Endothelial cell (in vitro differentiated cells): ENCODE measurements around the gene RPL15. TPM values are rescaled to one million over a fixed set of nuclear protein-coding genes. Genes with fewer than 3 reads are reported as not detected.
A peak's percentile ranks its signal among the peaks of the same experiment; 100 is the strongest.
"Not testable (repeated sequence)": the region's sequence is repeated elsewhere in the genome, so short reads cannot be mapped to it uniquely, and the experiment has no call there.

Experiments used
- DNase-seq: peaks from one replicate; pipeline ENCODE4 v3.0.0; 2021; ENCODE audit warnings: low spot score
- H3K27ac Mint-ChIP-seq: one replicate; pipeline ENCODE4 v1.8.0; 2021; ENCODE audit warnings: mixed read lengths, inconsistent platforms; ENCODE audit not compliant: unreplicated experiment
- H3K27me3 Mint-ChIP-seq: one replicate; pipeline ENCODE4 v1.8.0; 2021; ENCODE audit warnings: mild to moderate bottlenecking, moderate library complexity, mixed read lengths, inconsistent platforms; ENCODE audit not compliant: unreplicated experiment
- H3K36me3 Mint-ChIP-seq: one replicate; pipeline ENCODE4 v1.8.0; 2021; ENCODE audit warnings: mild to moderate bottlenecking, low read depth, mixed read lengths, inconsistent platforms; ENCODE audit not compliant: unreplicated experiment
- H3K4me1 Mint-ChIP-seq: one replicate; pipeline ENCODE4 v1.8.0; 2021; ENCODE audit warnings: mild to moderate bottlenecking, mixed read lengths, inconsistent platforms; ENCODE audit not compliant: unreplicated experiment
- H3K4me3 Mint-ChIP-seq: one replicate; pipeline ENCODE4 v1.8.0; 2021; ENCODE audit warnings: mild to moderate bottlenecking, mixed read lengths, inconsistent platforms; ENCODE audit not compliant: unreplicated experiment
- H3K9me3 Mint-ChIP-seq: one replicate; pipeline ENCODE4 v1.8.0; 2021; ENCODE audit warnings: mixed read lengths, inconsistent platforms; ENCODE audit not compliant: unreplicated experiment
- CTCF ChIP-seq: fragments of 200-600 bp; sonication (generic); IDR thresholded peaks from one replicate; pipeline ENCODE4 v1.5.0; 2021; ENCODE audit warnings: antibody characterized with exemption; ENCODE audit not compliant: unreplicated experiment
- long read RNA-seq: library from polyadenylated mRNA; unstranded; transcript quantifications from one replicate; pipeline ENCODE4 v2.0.0, GENCODE V29; 2020; ENCODE audit not compliant: unreplicated experiment
- total RNA-seq: library from RNA; stranded (reverse); fragmentation: NEBNext Ultra II Directional; extraction: Animal tissue kit (Norgen Biotek cat#: 25700); gene quantifications from one replicate; pipeline ENCODE4 v1.2.1, GENCODE V29; 2021; ENCODE audit not compliant: unreplicated experiment

Gene RPL15
- total RNA-seq = 2,853 TPM
- long read RNA-seq, transcript RPL15-208 (4 exons, 1,063 nt) = minor isoform, 134 of 2,466 reads
- long read RNA-seq, transcript RPL15-201 (4 exons, 2,730 nt) = major isoform, 2,124 of 2,466 reads
- long read RNA-seq, transcript RPL15-202 (3 exons, 820 nt) = minor isoform, 134 of 2,466 reads
- long read RNA-seq, transcript RPL15-215 (4 exons, 824 nt) = minor isoform, 23 of 2,466 reads
- long read RNA-seq, partial matches to known transcripts = 5 of 2,466 reads
- long read RNA-seq, other reads (novel, unspliced or antisense) = 24 of 2,466 reads

- peaks cover 31% of the 10 kb centered on the region for H3K36me3 Mint-ChIP-seq
- H3K9me3 Mint-ChIP-seq = no peaks in the 10 kb centered on the region
- DNase-seq = peak; percentile 96
- peak; percentile 71 for TF ChIP-seq CTCF
- H3K27ac Mint-ChIP-seq = peak within 1 kb of the TSS; percentile 96
- peak within 1 kb of the TSS; percentile 99 for H3K4me3 Mint-ChIP-seq
- H3K27me3 Mint-ChIP-seq = peaks cover 8% of the 10 kb centered on the region
- H3K4me1 Mint-ChIP-seq = peaks cover 29% of the 10 kb centered on the region
Observed at GRCh38 chr3:23916886-23917678, at the start of gene RPL15, which contains the start of gene NKIRAS1. TSS of gene RPL15 (plus strand) at chr3:23917132. CDS start at chr3:23917860, 728 bp downstream. TSS of gene NKIRAS1 (minus strand) at chr3:23916990. CDS start at chr3:23910904, 6,086 bp downstream.

GRCh38 chr3:23867400-23867799 lies 49.5 kb upstream of the RPL15 start:
- Mint-ChIP-seq H3K9me3 (no peaks in the 10 kb centered on the region), H3K27ac (no peak overlapping the region), H3K27me3 (peaks cover 4% of the 10 kb centered on the region), H3K4me3 (no peak overlapping the region), H3K36me3 (peaks cover under 1% of the 10 kb centered on the region), H3K4me1 (peaks cover 34% of the 10 kb centered on the region)
- DNase-seq = no peak
- TF ChIP-seq CTCF = no peak

GRCh38 chr3:23867838-23868237 lies 49.1 kb upstream of the RPL15 start:
- H3K4me1 Mint-ChIP-seq = peaks cover 33% of the 10 kb centered on the region
- TF ChIP-seq CTCF = no peak
- H3K9me3 Mint-ChIP-seq = no peaks in the 10 kb centered on the region
- peaks cover 4% of the 10 kb centered on the region for H3K27me3 Mint-ChIP-seq
- H3K27ac Mint-ChIP-seq = no peak overlapping the region
- H3K36me3 Mint-ChIP-seq = no peaks in the 10 kb centered on the region
- H3K4me3 Mint-ChIP-seq = no peak overlapping the region
- no peak for DNase-seq

- Mint-ChIP-seq H3K36me3 (no peaks in the 10 kb centered on the region), H3K27me3 (no peaks in the 10 kb centered on the region), H3K9me3 (no peaks in the 10 kb centered on the region), H3K4me3 (no peak overlapping the region), H3K27ac (no peak overlapping the region), H3K4me1 (peaks cover 21% of the 10 kb centered on the region)
- no peak for TF ChIP-seq CTCF
- DNase-seq = no peak
Observed at GRCh38 chr3:23869977-23870662, 46.8 kb upstream of the RPL15 start.

GRCh38 chr3:23870663-23871043 lies 46.3 kb upstream of the RPL15 start:
- H3K27ac Mint-ChIP-seq, H3K9me3 Mint-ChIP-seq, H3K27me3 Mint-ChIP-seq, H3K4me3 Mint-ChIP-seq, H3K36me3 Mint-ChIP-seq, DNase-seq: not testable (repeated sequence)
- peaks cover 21% of the 10 kb centered on the region for H3K4me1 Mint-ChIP-seq

- H3K9me3 Mint-ChIP-seq, H3K4me3 Mint-ChIP-seq, H3K36me3 Mint-ChIP-seq, H3K27ac Mint-ChIP-seq, DNase-seq, H3K27me3 Mint-ChIP-seq: not testable (repeated sequence)
- peaks cover 21% of the 10 kb centered on the region for H3K4me1 Mint-ChIP-seq
Observed at GRCh38 chr3:23871361-23871760, 45.6 kb upstream of the RPL15 start.
